Natural killer cell (primary cell): ENCODE measurements around the gene TMTC3. TPM values are rescaled to one million over a fixed set of nuclear protein-coding genes. Genes with fewer than 3 reads are reported as not detected.
"Not testable (repeated sequence)": the region's sequence is repeated elsewhere in the genome, so short reads cannot be mapped to it uniquely, and the experiment has no call there.

Experiments used
- ATAC-seq, 3 donors: fragments of 150-1000 bp in 2 of 3; fragments of 200-7000 bp in 1 of 3; cut with Tn5 transposase; 1 replicate in 1 of 3; 2 replicates in 2 of 3; pipeline ENCODE4 v1.10.0; 2021; ENCODE audit warnings: mild to moderate bottlenecking in 2 of 3, moderate library complexity in 2 of 3
- DNase-seq, 2 donors: peaks; one replicate each; pipeline versions ENCODE4 v3.0.0 to v3.0.0-alpha.2; 2013 to 2021; ENCODE audit warnings: mixed read lengths in 1 of 2
- H3K27ac ChIP-seq: one replicate; pipeline ENCODE4 v1.5.1; 2013; ENCODE audit warnings: mild to moderate bottlenecking, low read length
- H3K27me3 ChIP-seq: one replicate; pipeline ENCODE4 v1.6.1; 2013; ENCODE audit warnings: low read length; ENCODE audit not compliant: control insufficient read depth, insufficient read depth
- H3K36me3 ChIP-seq: one replicate; pipeline ENCODE4 v1.6.1; 2013; ENCODE audit warnings: low read length; ENCODE audit not compliant: control insufficient read depth, insufficient read depth
- H3K4me1 ChIP-seq: one replicate; pipeline ENCODE4 v1.6.1; 2013; ENCODE audit warnings: low read length; ENCODE audit not compliant: control insufficient read depth, insufficient read depth
- H3K4me3 ChIP-seq: one replicate; pipeline ENCODE4 v1.5.1; 2013; ENCODE audit warnings: low read length
- H3K9me3 ChIP-seq: one replicate; pipeline ENCODE4 v1.6.1; 2013; ENCODE audit warnings: low read length; ENCODE audit not compliant: control insufficient read depth, insufficient read depth
- H3K27ac Mint-ChIP-seq, 2 donors: one replicate each; pipeline ENCODE4 v1.8.0; 2022; ENCODE audit warnings: mild to moderate bottlenecking in 2 of 2, mixed read lengths in 2 of 2, moderate library complexity in 1 of 2
- H3K27me3 Mint-ChIP-seq, 2 donors: one replicate each; pipeline ENCODE4 v1.8.0; 2022; ENCODE audit warnings: low read depth in 2 of 2, mixed read lengths in 2 of 2
- H3K36me3 Mint-ChIP-seq: one replicate; pipeline ENCODE4 v1.8.0; 2022; ENCODE audit warnings: mixed read lengths
- H3K4me1 Mint-ChIP-seq, 2 donors: one replicate each; pipeline ENCODE4 v1.8.0; 2022; ENCODE audit warnings: mixed read lengths in 2 of 2
- H3K4me3 Mint-ChIP-seq: one replicate; pipeline ENCODE4 v1.8.0; 2022; ENCODE audit warnings: mild to moderate bottlenecking, moderate library complexity, mixed read lengths
- H3K9me3 Mint-ChIP-seq, 2 donors: one replicate each; pipeline ENCODE4 v1.8.0; 2022; ENCODE audit warnings: mixed read lengths in 2 of 2
- WGBS: methylation state at CpG from one replicate; pipeline ENCODE4 v1.1.7; 2013; ENCODE audit warnings: missing lambda C conversion rate; ENCODE audit not compliant: insufficient coverage; 5-methylcytosine and 5-hydroxymethylcytosine counted together
- intact Hi-C: fragments of 100-400 bp; cut with micrococcal nuclease; formaldehyde crosslinking; loops from one replicate; pipeline ENCODE4 v1.14.2; 2022
- total RNA-seq, 4 donors: library from RNA; stranded (reverse); fragments of 120-200 nt in 1 of 4; gene quantifications; one replicate each; pipeline versions ENCODE4 v1.2.3 to v1.2.4, GENCODE V29; 2013 to 2022
- TF ChIP-seq, protein P1 (sequence below): fragments of 200-600 bp; IDR thresholded peaks from one replicate; pipeline ENCODE4 v1.8.0; 2022; ENCODE audit warnings: antibody characterized with exemption

TMTC3 gene
- total RNA-seq, 3 donors from 2014 or later (not counting 1 experiment from before 2014, with no cell fraction given), result 5.0 to 6.2 (median 5.3) TPM

DNA sequence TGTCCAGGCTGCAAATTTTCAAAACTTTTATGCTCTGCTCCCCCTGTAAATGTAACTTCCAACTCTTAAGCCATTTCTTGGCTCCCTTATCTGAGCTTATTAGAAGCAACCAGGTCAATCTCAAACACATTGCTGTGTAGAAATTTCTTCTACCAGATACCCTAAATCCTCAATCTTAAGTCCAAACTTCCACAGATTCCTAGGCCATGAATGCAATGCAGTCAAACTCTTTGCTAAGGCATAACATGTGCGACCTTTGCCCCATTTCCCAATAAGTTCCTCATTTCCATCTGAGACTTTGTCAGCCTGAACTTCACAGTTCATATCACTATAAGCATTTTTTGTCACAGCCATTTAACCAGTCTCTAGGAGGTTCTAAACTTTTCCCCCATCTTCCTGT, 64.5 kb downstream of the TMTC3 start:
- H3K27ac Mint-ChIP-seq, result no peak overlapping the region
- Histone ChIP-seq H3K9me3 (no peaks in the 10 kb centered on the region), H3K27me3 (no peaks in the 10 kb centered on the region), H3K36me3 (no peaks in the 10 kb centered on the region), H3K27ac (no peak overlapping the region), H3K4me1 (no peaks in the 10 kb centered on the region), H3K4me3 (no peak overlapping the region)
- no peaks in the 10 kb centered on the region for H3K4me1 Mint-ChIP-seq
- no peaks in the 10 kb centered on the region for H3K27me3 Mint-ChIP-seq
- H3K36me3 Mint-ChIP-seq, result no peaks in the 10 kb centered on the region
- TF ChIP-seq, protein P1, sequence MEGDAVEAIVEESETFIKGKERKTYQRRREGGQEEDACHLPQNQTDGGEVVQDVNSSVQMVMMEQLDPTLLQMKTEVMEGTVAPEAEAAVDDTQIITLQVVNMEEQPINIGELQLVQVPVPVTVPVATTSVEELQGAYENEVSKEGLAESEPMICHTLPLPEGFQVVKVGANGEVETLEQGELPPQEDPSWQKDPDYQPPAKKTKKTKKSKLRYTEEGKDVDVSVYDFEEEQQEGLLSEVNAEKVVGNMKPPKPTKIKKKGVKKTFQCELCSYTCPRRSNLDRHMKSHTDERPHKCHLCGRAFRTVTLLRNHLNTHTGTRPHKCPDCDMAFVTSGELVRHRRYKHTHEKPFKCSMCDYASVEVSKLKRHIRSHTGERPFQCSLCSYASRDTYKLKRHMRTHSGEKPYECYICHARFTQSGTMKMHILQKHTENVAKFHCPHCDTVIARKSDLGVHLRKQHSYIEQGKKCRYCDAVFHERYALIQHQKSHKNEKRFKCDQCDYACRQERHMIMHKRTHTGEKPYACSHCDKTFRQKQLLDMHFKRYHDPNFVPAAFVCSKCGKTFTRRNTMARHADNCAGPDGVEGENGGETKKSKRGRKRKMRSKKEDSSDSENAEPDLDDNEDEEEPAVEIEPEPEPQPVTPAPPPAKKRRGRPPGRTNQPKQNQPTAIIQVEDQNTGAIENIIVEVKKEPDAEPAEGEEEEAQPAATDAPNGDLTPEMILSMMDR, result no peak
- peaks cover 0 to 3% of the 10 kb centered on the region in 2 donors for H3K9me3 Mint-ChIP-seq
- intact Hi-C loops, result no loop called here
- WGBS, result 89% methylated on average over 1 of the region's 1 CpG
- no peak for ATAC-seq
- H3K4me3 Mint-ChIP-seq, result no peak overlapping the region
- DNase-seq, result no peak

DNA sequence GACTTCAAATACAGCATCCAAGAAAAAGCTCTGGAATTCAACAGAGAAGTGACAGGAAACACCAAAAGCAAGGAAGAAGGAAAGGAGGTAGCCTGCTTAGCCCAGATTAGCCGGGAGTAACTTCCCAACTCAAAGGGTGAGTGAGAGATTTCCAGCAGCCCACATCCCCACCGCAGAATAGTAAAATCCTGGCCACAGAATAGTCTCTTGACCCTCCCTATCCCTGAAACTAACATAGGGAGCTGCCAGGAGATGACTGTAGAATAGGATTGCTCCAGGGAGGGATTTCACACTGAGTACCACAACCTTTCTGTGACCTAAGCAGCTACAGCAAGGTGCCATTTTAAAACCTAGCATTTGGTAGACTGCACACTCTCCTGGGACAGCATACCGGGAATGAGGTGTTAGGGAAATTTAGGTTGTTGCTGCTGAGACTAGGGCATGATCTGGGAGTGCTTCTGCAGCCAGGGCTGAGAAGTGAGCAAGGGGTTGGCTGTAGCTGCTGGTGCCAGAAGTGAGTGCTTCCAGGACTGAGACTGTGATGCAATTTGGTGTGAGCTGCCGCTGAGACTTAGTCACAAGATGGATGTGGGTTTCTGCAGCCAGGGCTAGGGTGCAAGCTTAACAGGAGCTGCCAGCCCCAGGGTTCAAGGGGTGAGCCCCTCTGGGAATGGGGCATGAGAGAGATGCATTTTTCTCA, 66.0 kb downstream of the TMTC3 start:
- no peak overlapping the region for H3K27ac Mint-ChIP-seq
- DNase-seq (no peak), ATAC-seq (no peak)
- intact Hi-C loops, result no loop called here
- H3K9me3 Mint-ChIP-seq, result peaks cover 4 to 6% of the 10 kb centered on the region in 2 donors
- Histone ChIP-seq H3K9me3 (peaks cover 2% of the 10 kb centered on the region), H3K27ac (no peak overlapping the region), H3K36me3 (no peaks in the 10 kb centered on the region), H3K27me3 (no peaks in the 10 kb centered on the region), H3K4me3 (no peak overlapping the region), H3K4me1 (no peaks in the 10 kb centered on the region)
- no peaks in the 10 kb centered on the region for H3K4me1 Mint-ChIP-seq
- TF ChIP-seq, protein P1, result no peak
- 67% methylated on average over 4 of the region's 4 CpGs for WGBS
- H3K27me3 Mint-ChIP-seq, result no peaks in the 10 kb centered on the region
- no peak overlapping the region for H3K4me3 Mint-ChIP-seq
- no peaks in the 10 kb centered on the region for H3K36me3 Mint-ChIP-seq

DNA sequence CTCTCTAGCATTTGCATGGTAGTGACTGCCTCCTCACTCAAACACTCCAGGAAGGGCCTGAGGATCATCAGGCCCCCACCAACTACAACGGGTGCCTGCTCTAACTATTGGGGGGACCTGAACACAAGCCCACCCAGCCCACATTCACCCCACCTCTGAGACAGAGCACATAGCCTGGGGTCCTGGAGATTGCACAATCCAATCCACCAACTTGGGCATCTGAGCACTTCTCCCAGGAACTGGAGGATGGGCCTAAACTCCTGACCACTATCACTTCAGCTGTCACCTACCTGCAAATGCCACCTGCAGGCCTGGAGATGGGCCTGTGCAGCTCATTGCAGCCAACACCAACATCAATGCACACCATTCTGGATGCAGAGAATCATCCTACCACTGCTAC, 66.6 kb downstream of the TMTC3 start:
- Mint-ChIP-seq H3K27me3 (no peaks in the 10 kb centered on the region), H3K4me3 (no peak overlapping the region), H3K9me3 (peaks cover 6 to 9% of the 10 kb centered on the region in 2 donors), H3K4me1 (no peaks in the 10 kb centered on the region), H3K36me3 (no peaks in the 10 kb centered on the region), H3K27ac (no peak overlapping the region)
- ATAC-seq (no peak), DNase-seq (no peak)
- 71% methylated on average over 1 of the region's 1 CpG for WGBS
- Histone ChIP-seq H3K36me3 (no peaks in the 10 kb centered on the region), H3K27me3 (no peaks in the 10 kb centered on the region), H3K4me3 (no peak overlapping the region), H3K4me1 (no peaks in the 10 kb centered on the region), H3K27ac (no peak overlapping the region), H3K9me3 (peaks cover 2% of the 10 kb centered on the region)
- intact Hi-C loops, result no loop called here
- TF ChIP-seq, protein P1, result no peak

DNA sequence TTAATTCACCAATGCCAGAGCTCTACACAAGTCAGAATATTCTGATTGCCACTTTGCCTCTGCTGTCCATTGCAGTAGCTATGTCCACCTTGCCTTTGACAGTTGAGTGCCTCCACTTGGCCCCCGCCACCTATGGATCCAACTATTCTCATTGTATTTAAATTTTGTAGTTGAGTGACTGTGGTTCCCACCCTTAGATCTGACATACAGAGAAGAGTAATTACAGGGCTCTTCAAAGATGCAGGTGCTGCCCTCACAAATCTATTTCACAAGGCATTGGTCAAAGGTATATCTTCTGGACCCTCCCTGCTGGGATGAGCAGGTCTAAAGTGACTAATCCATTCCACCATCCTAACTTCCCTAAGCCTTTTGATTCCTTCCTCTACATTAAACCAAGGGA, 68.2 kb downstream of the TMTC3 start:
- H3K27me3 ChIP-seq, ATAC-seq, H3K36me3 ChIP-seq, H3K36me3 Mint-ChIP-seq, H3K4me3 Mint-ChIP-seq, H3K9me3 ChIP-seq, intact Hi-C loops, H3K27me3 Mint-ChIP-seq, H3K4me1 Mint-ChIP-seq, H3K27ac ChIP-seq, H3K4me3 ChIP-seq, DNase-seq, H3K27ac Mint-ChIP-seq, H3K4me1 ChIP-seq: not testable (repeated sequence)
- WGBS, result no CpG with 5 or more reads among the region's 1 CpG
- peaks cover 11% of the 10 kb centered on the region in 2 donors for H3K9me3 Mint-ChIP-seq
